Stomach (tissue), 9 donors: ENCODE measurements around the gene POLR2C. TPM values are rescaled to one million over a fixed set of nuclear protein-coding genes. Genes with fewer than 3 reads are reported as not detected.

Experiments used
- DNase-seq, 2 donors: peaks; one replicate each; pipeline versions ENCODE4 v3.0.0 to v3.0.0-alpha.2; 2013 to 2019
- H3K27ac ChIP-seq, 5 donors: fragments of 200-600 bp in 4 of 5; sonication (generic) in 4 of 5; one replicate each; pipeline ENCODE4 v1.5.1; 2013 to 2019; ENCODE audit warnings: mild to moderate bottlenecking in 1 of 5, moderate library complexity in 1 of 5
- H3K27me3 ChIP-seq, 3 donors: fragments of 200-600 bp; sonication (generic); one replicate each; pipeline ENCODE4 v1.5.1; 2017 to 2019; ENCODE audit warnings: mixed run types in 1 of 3
- H3K36me3 ChIP-seq, 4 donors: fragments of 200-600 bp; sonication (generic); 1 replicate in 3 of 4; 2 replicates in 1 of 4; pipeline ENCODE4 v1.5.1; 2016 to 2019
- H3K4me1 ChIP-seq, 4 donors: fragments of 200-600 bp; sonication (generic); one replicate each; pipeline ENCODE4 v1.5.1; 2016 to 2019
- H3K4me3 ChIP-seq, 4 donors: fragments of 200-600 bp; sonication (generic) in 3 of 4; one replicate each; pipeline ENCODE4 v1.5.1; 2016 to 2019; ENCODE audit warnings: mild to moderate bottlenecking in 1 of 4
- H3K9me3 ChIP-seq, 4 donors: fragments of 200-600 bp; sonication (generic); one replicate each; pipeline ENCODE4 v1.5.1; 2016 to 2019
- EP300 ChIP-seq: sonication (generic); formaldehyde crosslinking; IDR thresholded peaks from one replicate; pipeline ENCODE4 v1.6.1; 2017; ENCODE audit warnings: antibody characterized with exemption
- POLR2A ChIP-seq, 4 donors: fragments of 450-650 bp; IDR thresholded peaks; one replicate each; pipeline ENCODE4 v1.6.1; 2016; ENCODE audit warnings: antibody characterized with exemption in 4 of 4, control low read depth in 2 of 4, mild to moderate bottlenecking in 1 of 4, moderate library complexity in 1 of 4
- POLR2AphosphoS5 ChIP-seq, 3 donors: sonication (generic); formaldehyde crosslinking; IDR thresholded peaks; one replicate each; pipeline ENCODE4 v1.6.1; 2016; ENCODE audit warnings: antibody characterized with exemption in 3 of 3
- WGBS, 5 donors: extraction: QIAGEN DNeasy Blood & Tissue Kit in 3 of 5; methylation state at CpG; one replicate each; pipeline versions ENCODE4 v1.1.5 to v1.1.7; 2013 to 2018; 5-methylcytosine and 5-hydroxymethylcytosine counted together
- intact Hi-C: fragments of 100-400 bp; cut with DNase I; formaldehyde crosslinking; loops from one replicate; pipeline ENCODE4 v1.15.1; 2023; ENCODE audit warnings: low total_unique reads
- polyA plus RNA-seq, 3 donors: library from polyadenylated mRNA; stranded (reverse); fragments of 200-250 nt; gene quantifications; one replicate each; pipeline ENCODE4 v1.2.3, GENCODE V29; 2013
- total RNA-seq, 5 donors: library from RNA; depleted of rRNA; stranded (reverse); fragments of >200 nt; gene quantifications; one replicate each; pipeline versions ENCODE4 v1.1.0 to v1.2.3, GENCODE V29; 2014 to 2016
- TF ChIP-seq, protein P1 (sequence below), 7 experiments: fragments of 450-650 bp in 4 of 7; fragments of 200-600 bp in 3 of 7; sonication (generic) in 3 of 7; IDR thresholded peaks; one replicate each; pipeline ENCODE4 v1.5.1; 2016 to 2019; ENCODE audit warnings: antibody characterized with exemption in 7 of 7, control low read depth in 2 of 7, mild to moderate bottlenecking in 1 of 7
- donor health status: healthy with polysubstance abuse.
- donor health status: Bipolar disorder and iron deficiency.
- donor health status: healthy.

The POLR2C gene
- total and polyA plus RNA-seq, 8 donors = 31.8 to 162 (median 67.8) TPM

DNA sequence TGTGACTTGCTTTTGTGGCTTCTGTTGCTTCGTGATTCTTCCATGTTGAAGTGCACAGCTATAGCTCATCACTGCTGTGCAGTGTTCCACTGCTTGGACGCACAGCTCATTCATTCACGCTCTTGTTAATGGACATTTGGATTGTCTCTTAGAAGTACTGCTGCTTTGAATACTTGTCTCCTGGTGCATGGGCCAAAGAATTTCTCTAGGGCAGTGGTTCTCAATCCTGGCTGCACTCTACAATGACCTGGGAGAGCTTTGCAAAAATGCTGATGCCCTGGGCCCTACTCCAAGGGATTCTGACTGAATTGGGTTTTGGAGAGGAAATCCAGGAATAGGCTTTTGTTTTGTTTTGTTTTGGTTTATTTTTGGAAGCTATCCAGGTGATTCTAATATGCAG, 37.9 kb upstream of the POLR2C start:
- intact Hi-C loops = loop anchor here (10.0 kb wide), 1 partner anchor 90 kb away; no protein-coding TSS in a partner anchor
- Histone ChIP-seq H3K27me3 (no peaks in the 10 kb centered on the region), H3K9me3 (no peaks in the 10 kb centered on the region), H3K36me3 (peaks cover 12 to 36% (median 31%) of the 10 kb centered on the region in 4 donors), H3K4me3 (no peak overlapping the region), H3K27ac (no peak overlapping the region), H3K4me1 (peaks cover 6 to 26% (median 15%) of the 10 kb centered on the region in 4 donors)
- TF ChIP-seq POLR2A (IDR thresholded peaks at IDR 0.05) = no peak
- no peak for TF ChIP-seq EP300
- TF ChIP-seq, protein P1, sequence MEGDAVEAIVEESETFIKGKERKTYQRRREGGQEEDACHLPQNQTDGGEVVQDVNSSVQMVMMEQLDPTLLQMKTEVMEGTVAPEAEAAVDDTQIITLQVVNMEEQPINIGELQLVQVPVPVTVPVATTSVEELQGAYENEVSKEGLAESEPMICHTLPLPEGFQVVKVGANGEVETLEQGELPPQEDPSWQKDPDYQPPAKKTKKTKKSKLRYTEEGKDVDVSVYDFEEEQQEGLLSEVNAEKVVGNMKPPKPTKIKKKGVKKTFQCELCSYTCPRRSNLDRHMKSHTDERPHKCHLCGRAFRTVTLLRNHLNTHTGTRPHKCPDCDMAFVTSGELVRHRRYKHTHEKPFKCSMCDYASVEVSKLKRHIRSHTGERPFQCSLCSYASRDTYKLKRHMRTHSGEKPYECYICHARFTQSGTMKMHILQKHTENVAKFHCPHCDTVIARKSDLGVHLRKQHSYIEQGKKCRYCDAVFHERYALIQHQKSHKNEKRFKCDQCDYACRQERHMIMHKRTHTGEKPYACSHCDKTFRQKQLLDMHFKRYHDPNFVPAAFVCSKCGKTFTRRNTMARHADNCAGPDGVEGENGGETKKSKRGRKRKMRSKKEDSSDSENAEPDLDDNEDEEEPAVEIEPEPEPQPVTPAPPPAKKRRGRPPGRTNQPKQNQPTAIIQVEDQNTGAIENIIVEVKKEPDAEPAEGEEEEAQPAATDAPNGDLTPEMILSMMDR (IDR thresholded peaks at IDR 0.05) = no peak
- TF ChIP-seq POLR2AphosphoS5 (IDR thresholded peaks at IDR 0.05) = no peak
- DNase-seq = peak in 1 of 2 donors; percentile 1
- 72 to 84% (median 78%) methylated on average over 3 of the region's 3 CpGs for WGBS, 5 donors

DNA sequence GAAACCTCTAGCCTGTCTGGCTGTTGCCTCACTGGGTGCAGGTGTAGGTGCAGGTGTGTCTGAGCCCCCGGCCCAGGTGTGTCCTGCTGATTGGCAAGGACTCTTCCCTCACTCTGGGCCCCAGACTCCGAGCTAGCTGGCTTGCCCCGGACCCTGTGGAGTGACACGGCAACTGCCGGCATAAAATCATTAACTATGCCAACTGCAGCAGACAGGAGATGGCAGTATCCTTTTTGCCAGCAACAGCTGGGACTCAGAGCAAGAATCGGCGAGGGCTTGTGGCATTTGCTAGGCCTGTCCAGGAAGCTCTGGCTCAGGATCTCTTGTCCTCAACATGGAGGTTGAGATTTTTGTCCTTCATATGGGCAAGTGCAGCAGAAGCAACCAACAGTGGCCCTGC, 36.1 kb upstream of the POLR2C start:
- TF ChIP-seq, protein P1 (IDR thresholded peaks at IDR 0.05) = no peak
- TF ChIP-seq EP300 (no peak), POLR2AphosphoS5 (IDR thresholded peaks at IDR 0.05) (no peak), POLR2A (IDR thresholded peaks at IDR 0.05) (no peak)
- intact Hi-C loops = loop anchor here (10.0 kb wide), 1 partner anchor 88 kb away; no protein-coding TSS in a partner anchor
- 84 to 97% (median 88%) methylated on average over 4 to 7 of the region's 7 CpGs for WGBS, 5 donors
- Histone ChIP-seq H3K27me3 (no peaks in the 10 kb centered on the region), H3K4me3 (no peak overlapping the region), H3K4me1 (peaks cover 6 to 26% (median 15%) of the 10 kb centered on the region in 4 donors), H3K36me3 (peaks cover 29 to 53% (median 49%) of the 10 kb centered on the region in 4 donors), H3K9me3 (no peaks in the 10 kb centered on the region), H3K27ac (no peak overlapping the region)
- peak in 1 of 2 donors; percentile 16 for DNase-seq

DNA sequence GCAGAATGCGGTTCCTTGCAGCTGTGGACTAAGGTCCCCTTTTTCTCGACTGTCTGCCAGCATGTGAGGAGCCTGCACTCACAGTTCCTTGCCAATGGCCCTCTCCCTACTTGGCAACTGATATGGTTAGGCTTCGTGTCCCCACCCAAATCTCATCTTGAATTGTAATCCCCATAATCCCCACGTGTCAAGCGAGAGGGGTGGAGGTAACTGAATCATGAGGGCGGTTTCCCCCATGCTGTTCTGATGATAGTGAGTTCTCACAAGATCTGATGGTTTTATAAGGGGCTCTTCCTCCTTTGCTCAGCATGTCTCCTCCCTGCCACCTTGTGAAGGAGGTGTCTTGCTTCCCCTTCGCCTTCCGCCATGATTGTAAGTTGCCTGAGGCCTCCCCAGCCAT, 35.2 kb upstream of the POLR2C start:
- 64 to 76% (median 70%) methylated on average over 8 of the region's 8 CpGs for WGBS, 5 donors
- peaks cover 39 to 63% (median 58%) of the 10 kb centered on the region in 4 donors for H3K36me3 ChIP-seq
- intact Hi-C loops = loop anchor here (10.0 kb wide), 1 partner anchor 87 kb away; no protein-coding TSS in a partner anchor

GRCh38 chr16:57427824-57428223, 34.7 kb upstream of the POLR2C start:
- TF ChIP-seq, protein P1 (IDR thresholded peaks at IDR 0.05) = no peak
- TF ChIP-seq POLR2A (IDR thresholded peaks at IDR 0.05) (no peak), EP300 (no peak), POLR2AphosphoS5 (IDR thresholded peaks at IDR 0.05) (no peak)
- Histone ChIP-seq H3K27me3 (no peaks in the 10 kb centered on the region), H3K4me3 (no peak overlapping the region), H3K9me3 (no peaks in the 10 kb centered on the region), H3K36me3 (peaks cover 44 to 68% (median 63%) of the 10 kb centered on the region in 4 donors), H3K27ac (no peak overlapping the region), H3K4me1 (peaks cover 0 to 21% (median 9%) of the 10 kb centered on the region in 4 donors)
- DNase-seq = no peak
- intact Hi-C loops = loop anchor here (10.0 kb wide), 1 partner anchor 87 kb away; no protein-coding TSS in a partner anchor

More for the DNA sequence above, 35.2 kb upstream of the POLR2C start:
- DNase-seq = peak in 1 of 2 donors; percentile 17
- TF ChIP-seq EP300 = no peak
- TF ChIP-seq, protein P1 (IDR thresholded peaks at IDR 0.05) = no peak
- TF ChIP-seq POLR2A (IDR thresholded peaks at IDR 0.05) = no peak
- TF ChIP-seq POLR2AphosphoS5 (IDR thresholded peaks at IDR 0.05) = no peak
- no peak overlapping the region for H3K4me3 ChIP-seq
- no peaks in the 10 kb centered on the region for H3K9me3 ChIP-seq
- peaks cover 3 to 21% (median 11%) of the 10 kb centered on the region in 4 donors for H3K4me1 ChIP-seq
- no peaks in the 10 kb centered on the region for H3K27me3 ChIP-seq
- H3K27ac ChIP-seq = no peak overlapping the region
